Measurements from ENCODE around the gene NOL3.

Gene NOL3

DNA sequence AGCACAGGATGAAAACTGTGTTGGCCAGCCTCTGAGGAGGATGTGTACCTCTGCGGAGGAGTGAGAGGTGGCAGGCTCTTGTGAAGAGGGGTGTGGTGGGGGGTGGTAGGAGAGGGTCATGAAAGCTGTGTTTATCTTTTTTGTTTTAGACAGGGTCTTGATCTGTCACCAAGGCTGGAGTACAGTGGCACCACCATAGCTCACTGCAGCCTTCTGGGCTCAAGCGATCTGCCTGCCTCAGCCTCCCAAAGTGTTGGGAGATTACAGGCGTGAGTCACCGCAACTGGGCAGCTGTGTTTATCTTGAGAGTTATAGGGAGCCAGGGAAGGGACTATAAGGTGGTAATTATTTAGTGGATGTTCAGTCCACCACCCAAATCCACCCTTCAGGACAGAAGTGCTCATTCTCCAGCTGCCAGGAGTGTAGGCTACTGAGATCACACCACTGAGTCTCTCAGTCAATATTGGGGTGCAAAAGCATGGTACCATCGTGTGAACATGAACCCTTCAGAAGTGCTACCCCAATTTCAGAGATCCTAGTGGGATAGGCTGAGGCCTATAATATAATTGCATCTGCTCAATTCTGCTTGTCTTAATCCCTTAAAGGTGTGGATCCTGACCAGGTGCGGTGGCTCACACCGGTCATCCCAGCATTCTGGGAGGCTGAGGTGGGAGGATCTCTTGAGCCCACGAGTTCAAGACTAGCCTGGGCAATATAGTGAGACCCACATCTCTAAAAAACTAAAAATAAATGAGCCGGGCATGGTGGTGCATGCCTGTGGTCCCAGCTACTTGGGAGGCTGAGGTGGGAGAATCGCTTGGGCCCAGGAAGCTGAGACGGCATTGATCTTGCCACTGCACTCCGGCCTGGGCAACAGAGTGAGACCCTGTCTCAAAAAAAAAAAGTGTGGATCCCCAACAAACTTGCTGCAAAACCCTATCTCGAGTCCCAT, 20.4 kb downstream of the NOL3 start:
- DNase-seq: no peak

DNA sequence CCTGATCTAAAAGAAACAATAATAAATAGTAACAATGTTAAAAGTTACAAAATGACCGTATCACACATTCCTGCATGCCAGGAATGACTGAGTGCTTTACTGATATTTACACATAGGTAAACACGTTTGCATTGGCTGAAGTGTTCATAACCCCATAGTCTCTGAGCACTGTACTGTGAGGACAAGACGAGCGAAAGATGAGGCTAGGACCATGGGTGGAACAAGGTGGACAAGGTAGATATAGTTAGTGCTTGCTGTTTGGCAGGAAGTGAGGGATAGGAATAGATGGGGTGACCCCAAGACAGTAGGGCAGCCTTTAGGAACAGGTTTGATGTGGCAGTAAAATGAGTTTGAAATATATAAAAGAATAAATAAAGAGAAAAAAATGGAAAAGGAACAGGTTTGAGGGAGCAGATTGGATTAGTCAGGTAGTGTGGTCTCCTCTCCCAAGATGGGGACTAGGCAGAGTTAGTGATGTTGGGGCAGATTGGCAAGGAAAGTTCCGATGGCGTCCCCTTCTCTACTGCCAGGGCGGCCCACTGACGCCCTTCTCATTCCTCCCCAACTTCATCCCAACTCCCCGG, 21.2 kb downstream of the NOL3 start:
- DNase-seq: no peak

DNA sequence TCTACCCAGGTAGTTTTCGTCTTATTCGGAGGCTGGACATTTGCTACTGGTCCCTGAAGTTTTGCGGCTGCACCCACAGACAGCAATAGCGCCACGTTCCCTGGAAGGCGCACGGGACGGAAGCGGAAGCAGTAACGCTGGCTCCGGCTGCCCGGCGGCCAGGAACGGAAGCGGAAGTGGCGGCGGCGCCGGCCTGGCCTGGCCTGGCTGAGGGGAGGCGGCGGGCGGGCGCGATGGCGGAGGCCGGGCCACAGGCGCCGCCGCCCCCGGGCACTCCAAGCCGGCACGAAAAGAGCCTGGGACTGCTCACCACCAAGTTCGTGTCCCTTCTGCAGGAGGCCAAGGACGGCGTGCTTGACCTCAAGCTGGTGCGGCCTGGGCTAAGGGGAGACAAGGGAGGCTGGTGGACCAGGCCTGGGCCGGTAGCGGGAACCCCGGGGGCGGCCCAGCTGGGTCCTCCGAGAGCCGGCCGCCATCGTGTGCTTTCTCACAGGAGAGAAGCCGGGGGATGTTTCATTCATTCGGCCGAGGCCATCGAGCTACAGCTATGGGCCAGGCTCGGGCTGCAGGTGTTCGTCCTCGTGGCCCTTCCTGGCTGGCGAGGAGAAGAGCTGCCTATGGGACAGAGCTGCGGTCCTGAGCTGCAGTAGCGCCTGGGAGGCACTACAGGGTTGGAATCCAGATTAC, 21.8 kb downstream of the NOL3 start, which contains the start of gene E2F4:
TSS of gene E2F4 (plus strand) at position 161 of the 687 bp plus-strand sequence. CDS start at position 234, 73 bp downstream.
- peak; percentile 71 for DNase-seq

DNA sequence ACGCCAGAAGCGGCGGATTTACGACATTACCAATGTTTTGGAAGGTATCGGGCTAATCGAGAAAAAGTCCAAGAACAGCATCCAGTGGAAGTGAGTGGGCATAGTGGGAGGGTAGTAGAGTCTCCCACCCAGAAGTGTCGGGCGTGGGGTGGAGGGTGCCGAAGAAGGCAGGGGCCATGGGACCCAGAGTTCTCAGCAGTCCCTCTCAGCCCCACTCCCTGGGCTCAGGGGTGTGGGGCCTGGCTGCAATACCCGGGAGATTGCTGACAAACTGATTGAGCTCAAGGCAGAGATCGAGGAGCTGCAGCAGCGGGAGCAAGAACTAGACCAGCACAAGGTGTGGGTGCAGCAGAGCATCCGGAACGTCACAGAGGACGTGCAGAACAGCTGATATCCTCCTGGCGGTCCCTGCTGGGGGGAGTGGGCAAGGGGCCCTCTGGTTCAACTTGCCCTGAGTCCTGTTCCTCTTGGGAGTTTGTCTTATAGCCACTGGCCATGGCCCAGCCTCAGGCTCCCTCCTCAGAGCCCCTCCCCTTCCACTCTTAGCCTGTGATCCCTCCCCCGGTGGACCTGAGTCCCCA, 22.5 kb downstream of the NOL3 start:
- no peak for DNase-seq

DNA sequence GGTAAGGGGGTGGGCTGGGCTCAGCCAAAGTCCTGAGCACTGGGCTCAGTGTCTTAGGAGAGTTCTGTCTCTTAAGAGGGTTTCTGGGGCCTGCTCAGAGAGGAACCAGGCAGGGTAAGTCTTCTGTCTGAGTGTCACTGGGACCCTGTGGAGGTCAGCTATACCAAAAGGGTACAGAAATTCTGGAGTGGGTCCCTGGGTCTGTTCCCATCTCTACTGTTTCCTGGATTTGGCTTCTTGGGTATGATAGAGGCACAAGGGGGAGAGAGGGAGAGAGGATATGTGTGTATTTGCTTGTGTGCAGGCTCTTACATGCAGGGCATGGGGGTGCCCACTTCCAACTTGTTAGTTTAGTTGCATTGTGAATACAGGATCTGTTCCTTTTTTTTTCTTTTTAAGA, 23.2 kb downstream of the NOL3 start:
- no peak for DNase-seq

DNA sequence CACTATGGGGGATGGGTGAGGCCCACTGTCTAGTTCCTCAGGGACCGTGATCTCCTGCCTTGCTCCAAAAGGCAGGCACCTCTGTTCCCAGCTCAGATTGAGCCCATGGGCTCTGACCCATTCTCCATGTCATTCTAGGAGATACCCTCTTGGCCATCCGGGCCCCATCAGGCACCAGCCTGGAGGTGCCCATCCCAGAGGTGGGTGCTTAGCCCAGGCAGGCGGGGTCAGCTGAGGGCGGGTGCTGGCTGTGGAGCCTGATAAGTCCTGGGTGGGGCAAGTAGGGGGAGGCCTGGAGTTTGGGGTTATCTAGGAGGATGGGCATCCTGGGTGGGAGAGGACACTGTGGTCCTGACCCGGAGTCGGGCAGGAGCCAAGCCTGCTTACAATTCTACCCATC, 23.9 kb downstream of the NOL3 start:
- DNase-seq: no peak

DNA sequence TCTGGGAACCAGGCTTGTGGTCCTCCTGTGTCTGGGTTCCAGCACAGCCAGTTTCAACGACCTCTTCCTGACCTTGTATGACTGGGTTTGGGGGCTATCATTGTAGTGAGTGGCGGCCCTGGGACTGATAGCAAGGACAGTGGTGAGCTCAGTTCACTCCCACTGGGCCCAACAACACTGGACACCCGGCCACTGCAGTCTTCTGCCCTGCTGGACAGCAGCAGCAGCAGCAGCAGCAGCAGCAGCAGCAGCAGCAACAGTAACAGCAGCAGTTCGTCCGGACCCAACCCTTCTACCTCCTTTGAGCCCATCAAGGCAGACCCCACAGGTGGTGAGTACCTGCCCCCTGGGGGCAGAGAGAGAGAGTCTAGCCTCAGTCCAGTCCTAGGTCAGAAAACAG, 25.3 kb downstream of the NOL3 start:
- DNase-seq: no peak

DNA sequence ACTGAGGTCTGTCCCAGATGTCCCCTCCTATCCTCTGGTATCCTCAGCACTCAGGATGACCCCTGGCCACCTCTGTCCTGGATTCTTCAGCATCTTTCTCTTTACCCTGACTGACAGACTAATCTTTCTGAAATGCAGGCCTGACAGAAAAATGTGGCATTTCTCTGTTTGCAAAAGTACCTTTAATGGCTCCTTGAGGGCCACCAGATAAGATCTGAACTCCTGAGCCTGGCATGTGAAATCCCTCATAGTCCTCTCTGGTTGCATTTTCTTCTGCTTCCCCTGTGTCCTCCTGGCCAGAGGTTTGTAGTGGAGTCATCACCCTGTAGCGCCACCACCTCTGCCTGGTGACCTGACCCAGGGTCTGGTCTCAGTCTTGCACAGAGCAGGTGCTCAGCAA, 26.5 kb downstream of the NOL3 start:
- no peak for DNase-seq

DNA sequence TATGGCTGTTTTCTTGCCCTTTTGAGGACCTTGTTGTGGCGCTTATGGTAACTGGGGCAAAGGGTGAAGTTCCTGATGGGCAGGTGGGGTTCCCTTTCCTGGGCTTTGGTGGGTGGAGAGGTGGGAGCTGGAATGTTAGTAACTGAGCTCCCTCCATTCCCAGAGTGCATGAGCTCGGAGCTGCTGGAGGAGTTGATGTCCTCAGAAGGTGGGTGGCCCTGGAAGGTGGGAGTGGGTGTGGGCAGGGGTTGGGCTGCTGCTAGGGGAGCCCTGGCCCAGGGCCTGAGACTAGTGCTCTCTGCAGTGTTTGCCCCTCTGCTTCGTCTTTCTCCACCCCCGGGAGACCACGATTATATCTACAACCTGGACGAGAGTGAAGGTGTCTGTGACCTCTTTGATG, 27.4 kb downstream of the NOL3 start:
- DNase-seq: no peak

DNA sequence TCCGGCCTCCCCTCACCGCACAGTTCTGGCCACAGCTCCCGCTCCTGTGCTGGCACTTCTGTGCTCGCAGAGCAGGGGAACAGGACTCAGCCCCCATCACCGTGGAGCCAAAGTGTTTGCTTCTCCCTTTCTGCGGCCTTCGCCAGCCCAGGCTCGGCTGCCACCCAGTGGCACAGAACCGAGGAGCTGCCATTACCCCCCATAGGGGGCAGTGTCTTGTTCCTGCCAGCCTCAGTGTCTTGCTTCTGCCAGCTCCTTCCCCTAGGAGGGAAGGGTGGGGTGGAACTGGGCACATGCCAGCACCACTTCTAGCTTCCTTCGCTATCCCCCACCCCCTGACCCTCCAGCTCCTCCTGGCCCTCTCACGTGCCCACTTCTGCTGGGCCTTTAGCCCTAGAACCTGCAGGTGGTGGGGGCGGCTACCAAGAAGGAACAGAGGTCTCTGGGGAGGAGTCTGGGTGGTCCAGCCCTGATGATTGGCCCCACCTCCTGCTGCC, 27.9 kb downstream of the NOL3 start:
- peak; percentile 49 for DNase-seq

DNA sequence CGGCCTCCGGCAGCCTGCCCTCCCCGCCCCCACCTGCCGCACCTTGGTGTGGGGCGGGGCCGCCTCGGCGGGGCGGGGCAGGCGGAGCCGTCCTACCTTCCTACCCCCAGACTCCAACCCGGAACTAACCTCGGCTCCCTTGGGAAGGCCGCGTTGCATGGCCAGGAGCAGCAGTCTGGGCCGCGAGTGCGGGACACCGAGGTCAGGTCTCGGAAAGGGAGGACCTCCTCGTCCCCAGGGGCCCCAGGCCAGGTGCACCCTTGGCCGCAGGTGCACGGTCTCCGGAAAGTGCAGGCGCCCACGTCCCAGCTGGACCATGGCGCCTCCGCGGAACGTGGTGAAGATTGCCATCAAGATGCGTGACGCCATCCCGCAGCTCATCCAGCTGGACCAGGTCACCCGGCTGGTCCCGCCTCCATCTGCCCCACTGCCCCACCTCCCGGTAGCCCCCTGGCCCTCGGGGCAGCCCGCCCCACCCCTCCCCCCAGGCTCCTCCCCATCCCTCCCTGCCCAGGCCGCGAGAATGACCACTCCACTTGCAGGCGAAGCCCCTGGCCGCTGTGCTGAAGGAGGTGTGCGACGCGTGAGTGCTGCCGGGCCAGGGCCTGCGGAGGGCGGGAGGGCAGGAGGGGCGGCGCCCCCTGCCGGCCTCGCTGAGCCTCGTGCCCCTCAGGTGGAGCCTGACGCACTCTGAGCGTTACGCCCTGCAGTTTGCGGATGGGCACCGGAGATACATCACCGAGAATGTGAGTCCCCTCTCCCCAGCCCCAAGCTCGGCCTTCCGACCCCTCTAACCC, 28.9 kb downstream of the NOL3 start, which contains the start of gene ELMO3:
TSS of gene ELMO3 (plus strand) at position 121 of the 797 bp plus-strand sequence. CDS start at position 317, 196 bp downstream.
- no peak for DNase-seq

DNA sequence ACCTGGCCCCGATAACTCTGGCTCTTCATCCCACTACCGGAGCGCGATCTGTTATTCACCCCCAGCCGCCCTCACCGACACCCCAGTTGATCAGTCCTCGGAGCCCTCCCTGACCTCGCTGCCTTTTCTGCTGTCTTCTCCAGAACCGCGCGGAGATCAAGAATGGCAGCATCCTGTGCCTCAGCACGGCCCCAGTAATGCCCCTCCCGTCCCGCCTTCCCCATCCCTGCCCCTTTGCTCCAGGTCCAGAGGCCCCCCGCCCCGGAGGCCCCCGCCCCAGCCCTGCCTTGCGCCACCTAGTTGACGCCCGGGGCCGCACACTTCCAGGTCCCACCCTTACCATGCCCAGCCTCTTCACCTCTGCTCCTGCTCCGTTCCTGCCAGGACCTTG, 29.5 kb downstream of the NOL3 start:
- DNase-seq: no peak

DNA sequence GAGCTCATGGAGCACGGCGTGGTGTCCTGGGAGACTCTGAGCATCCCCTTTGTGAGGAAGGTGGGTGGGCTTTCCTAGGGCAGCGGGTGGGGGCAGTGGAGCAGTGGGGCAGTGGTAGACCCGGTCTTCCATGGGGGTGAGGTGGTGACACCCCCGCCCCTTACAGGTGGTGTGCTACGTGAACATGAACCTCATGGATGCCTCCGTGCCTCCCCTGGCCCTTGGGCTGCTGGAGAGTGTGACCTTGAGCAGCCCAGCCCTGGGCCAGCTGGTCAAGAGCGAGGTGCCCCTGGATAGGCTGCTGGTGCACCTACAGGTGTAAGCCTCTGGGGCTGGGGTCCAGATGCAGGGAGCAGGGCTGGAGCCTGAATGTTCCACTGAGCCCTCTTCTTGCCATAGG, 30.2 kb downstream of the NOL3 start:
- DNase-seq: no peak

DNA sequence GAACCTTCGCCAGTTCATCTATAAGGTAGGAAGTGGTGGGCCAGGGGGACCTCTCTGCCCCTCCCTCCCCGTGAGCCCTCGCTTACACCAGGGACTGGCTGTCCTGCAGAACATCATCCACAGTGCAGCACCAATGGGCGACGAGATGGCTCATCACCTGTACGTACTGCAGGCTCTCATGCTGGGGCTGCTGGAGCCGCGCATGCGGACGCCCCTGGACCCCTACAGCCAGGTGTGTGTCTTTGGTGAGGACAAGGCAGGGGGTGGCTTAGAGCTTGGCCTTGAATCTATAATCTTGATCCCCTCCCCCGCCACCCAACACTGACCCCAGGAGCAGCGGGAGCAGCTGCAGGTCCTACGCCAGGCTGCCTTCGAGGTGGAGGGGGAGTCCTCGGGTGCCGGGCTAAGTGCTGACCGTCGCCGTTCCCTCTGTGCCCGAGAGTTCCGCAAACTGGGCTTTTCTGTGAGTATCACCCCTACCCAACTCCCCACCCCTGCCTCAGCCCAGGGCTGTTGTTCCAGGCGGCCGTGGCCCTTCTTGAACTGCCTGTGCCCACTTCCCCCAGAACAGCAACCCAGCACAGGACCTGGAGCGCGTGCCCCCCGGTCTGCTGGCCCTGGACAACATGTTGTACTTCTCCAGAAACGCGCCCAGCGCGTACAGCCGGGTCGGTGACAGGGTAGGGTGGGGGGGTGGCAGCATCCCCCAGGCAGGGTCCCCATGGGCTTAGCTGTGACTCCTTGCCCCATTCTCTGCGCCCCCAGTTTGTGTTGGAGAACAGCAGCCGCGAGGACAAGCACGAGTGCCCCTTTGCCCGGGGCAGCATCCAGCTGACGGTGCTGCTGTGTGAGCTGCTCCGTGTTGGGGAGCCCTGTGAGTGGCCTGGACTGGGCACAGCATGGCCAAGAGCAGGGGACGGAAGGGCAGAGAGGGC, 31.3 kb downstream of the NOL3 start:
- DNase-seq: no peak

DNA sequence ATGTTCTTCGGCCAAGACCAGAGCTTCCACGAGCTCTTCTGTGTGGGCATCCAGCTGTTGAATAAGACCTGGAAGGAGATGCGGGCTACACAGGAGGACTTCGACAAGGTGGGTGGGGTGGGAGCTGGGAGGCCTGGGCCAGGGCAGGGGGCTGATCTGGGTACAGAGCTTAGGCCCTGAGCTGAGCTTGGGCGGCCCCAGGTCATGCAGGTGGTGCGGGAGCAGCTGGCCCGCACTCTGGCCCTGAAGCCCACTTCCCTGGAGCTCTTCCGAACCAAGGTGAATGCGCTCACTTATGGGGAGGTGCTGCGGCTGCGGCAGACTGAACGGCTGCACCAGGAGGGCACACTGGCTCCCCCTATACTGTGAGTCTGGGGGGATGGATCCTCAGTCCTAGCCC, 32.1 kb downstream of the NOL3 start:
- no peak for DNase-seq

DNA sequence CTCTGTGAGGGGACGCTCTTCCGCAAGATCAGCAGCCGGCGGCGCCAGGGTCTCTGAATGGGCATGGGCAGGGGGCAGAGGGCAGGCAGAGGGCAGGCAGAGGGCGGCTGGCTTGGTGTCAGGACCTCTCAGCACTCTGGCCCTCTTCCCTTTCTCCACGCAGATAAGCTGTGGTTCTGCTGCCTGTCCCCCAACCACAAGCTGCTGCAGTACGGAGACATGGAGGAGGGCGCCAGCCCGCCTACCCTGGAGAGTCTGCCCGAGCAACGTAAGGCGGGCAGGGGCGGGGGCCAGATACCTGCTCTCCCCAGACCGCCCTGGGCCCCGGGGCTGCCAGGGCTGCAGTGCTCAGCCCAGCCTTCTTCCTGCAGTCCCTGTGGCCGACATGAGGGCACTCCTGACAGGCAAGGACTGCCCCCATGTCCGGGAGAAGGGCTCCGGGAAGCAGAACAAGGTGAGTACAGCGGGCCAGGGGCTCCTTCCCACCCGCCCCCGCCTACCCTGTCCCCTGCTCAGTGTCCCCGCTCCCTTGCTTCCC, 32.7 kb downstream of the NOL3 start:
- DNase-seq: no peak

DNA sequence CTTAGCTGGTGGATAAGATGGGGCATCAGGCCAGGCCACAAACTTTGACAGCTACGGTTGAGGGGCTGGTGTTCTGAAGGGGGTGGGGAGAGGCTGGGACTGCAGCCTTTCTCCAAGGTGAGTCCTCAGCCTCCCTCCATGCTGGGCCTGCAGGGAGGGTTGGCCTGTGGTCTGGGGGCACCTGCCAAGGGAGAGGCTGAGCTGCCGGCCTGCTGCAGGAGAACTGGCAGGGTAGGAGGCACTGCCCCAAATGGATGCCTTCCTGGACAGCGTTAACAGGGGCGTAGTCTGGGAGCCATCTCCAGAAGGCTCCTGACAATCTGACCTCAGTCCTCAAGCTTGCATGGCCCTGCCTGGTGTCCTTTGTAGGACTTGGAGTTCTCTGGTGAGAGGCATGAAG, 33.7 kb downstream of the NOL3 start:
- DNase-seq: no peak

DNA sequence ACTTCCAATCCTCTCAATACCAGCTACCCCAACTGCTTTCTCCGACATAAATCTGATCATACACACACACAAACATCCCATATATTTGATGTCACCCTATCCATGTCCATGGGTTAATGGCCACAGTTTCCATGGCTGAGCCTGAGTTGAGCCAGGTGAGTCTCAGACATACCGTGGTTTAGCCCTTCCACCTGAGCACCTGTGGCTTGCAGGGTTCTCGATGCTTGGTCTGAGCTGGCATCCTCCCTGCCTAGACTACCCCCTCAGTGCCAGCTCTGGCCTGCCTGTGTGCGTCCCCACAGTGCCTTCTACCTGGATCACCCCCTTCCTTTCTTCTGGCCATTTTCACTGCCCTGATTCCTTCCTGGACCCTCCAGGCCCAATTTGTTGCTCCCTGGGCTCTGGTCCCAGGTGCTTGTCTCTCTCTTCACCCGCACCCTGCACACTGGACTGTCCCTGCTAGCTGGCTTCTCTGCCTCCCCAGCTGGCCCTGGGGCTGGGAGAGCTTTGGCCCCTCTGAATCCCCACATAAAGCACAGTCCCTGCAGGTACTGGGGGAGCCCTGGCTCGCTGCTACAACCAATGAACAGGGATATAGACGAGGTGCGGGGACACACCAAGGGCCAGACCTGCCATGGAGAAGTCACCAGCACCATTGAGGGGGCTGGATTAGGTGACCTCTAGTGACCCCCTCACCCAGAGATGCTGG, 35.9 kb downstream of the NOL3 start:
- no peak for DNase-seq

DNA sequence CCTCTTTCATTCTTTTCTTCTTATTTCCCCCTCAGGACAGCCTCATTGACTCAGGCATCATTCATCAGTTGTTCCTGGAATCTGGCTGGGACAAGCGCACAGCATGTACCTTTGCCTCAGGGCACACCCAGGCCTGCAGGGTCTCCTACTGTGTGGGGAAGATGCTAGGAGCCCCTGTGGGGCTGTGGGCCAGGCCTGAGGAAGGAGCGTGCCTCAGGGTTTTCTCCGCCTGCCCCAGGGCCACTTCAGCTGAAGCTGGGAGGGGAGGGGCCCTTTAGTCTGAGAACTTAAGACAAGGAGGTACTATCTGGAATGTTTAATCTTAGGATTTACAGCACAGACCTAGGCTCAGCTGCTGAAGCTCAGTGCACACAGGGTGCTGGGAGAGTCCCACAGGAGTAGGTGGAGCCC, 36.5 kb downstream of the NOL3 start:
- DNase-seq: no peak
